ENCODE measurements around the gene LRFN4. TPM values are rescaled to one million over a fixed set of nuclear protein-coding genes. Genes with fewer than 3 reads are reported as not detected.
"Not testable (repeated sequence)": the region's sequence is repeated elsewhere in the genome, so short reads cannot be mapped to it uniquely, and the experiment has no call there.

The LRFN4 gene
- total RNA-seq, 1 experiment from 2014 or later: 56.7 TPM

- Histone ChIP-seq H3K36me3 (ENCODE audit: control insufficient read depth, insufficient read depth, low read length) (no peaks in the 10 kb centered on the region), H3K27me3 (ENCODE audit: control insufficient read depth, insufficient read depth, low read length) (no peaks in the 10 kb centered on the region), H3K9me3 (ENCODE audit: control insufficient read depth, insufficient read depth, low read depth, low read length) (no peaks in the 10 kb centered on the region), H3K4me3 (ENCODE audit: low read depth in 2 of 2, low read length in 2 of 2) (no peak overlapping the region), H3K4me1 (ENCODE audit: control insufficient read depth, insufficient read depth, low read length) (no peaks in the 10 kb centered on the region), H3K27ac (ENCODE audit: low read length) (no peak overlapping the region)
- no peak for TF ChIP-seq SIN3A (IDR thresholded peaks at IDR 0.05; ENCODE audit: borderline replicate concordance, insufficient read depth, low read depth, low read length)
- no peak for TF ChIP-seq TCF7L2 (IDR thresholded peaks at IDR 0.05; ENCODE audit: low read depth, low read length)
- TF ChIP-seq, protein P1, sequence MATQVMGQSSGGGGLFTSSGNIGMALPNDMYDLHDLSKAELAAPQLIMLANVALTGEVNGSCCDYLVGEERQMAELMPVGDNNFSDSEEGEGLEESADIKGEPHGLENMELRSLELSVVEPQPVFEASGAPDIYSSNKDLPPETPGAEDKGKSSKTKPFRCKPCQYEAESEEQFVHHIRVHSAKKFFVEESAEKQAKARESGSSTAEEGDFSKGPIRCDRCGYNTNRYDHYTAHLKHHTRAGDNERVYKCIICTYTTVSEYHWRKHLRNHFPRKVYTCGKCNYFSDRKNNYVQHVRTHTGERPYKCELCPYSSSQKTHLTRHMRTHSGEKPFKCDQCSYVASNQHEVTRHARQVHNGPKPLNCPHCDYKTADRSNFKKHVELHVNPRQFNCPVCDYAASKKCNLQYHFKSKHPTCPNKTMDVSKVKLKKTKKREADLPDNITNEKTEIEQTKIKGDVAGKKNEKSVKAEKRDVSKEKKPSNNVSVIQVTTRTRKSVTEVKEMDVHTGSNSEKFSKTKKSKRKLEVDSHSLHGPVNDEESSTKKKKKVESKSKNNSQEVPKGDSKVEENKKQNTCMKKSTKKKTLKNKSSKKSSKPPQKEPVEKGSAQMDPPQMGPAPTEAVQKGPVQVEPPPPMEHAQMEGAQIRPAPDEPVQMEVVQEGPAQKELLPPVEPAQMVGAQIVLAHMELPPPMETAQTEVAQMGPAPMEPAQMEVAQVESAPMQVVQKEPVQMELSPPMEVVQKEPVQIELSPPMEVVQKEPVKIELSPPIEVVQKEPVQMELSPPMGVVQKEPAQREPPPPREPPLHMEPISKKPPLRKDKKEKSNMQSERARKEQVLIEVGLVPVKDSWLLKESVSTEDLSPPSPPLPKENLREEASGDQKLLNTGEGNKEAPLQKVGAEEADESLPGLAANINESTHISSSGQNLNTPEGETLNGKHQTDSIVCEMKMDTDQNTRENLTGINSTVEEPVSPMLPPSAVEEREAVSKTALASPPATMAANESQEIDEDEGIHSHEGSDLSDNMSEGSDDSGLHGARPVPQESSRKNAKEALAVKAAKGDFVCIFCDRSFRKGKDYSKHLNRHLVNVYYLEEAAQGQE (IDR thresholded peaks at IDR 0.05; ENCODE audit: insufficient read depth in 1 of 2, low read depth in 2 of 2, low read length in 1 of 2): no peak
- TF ChIP-seq, protein P2, sequence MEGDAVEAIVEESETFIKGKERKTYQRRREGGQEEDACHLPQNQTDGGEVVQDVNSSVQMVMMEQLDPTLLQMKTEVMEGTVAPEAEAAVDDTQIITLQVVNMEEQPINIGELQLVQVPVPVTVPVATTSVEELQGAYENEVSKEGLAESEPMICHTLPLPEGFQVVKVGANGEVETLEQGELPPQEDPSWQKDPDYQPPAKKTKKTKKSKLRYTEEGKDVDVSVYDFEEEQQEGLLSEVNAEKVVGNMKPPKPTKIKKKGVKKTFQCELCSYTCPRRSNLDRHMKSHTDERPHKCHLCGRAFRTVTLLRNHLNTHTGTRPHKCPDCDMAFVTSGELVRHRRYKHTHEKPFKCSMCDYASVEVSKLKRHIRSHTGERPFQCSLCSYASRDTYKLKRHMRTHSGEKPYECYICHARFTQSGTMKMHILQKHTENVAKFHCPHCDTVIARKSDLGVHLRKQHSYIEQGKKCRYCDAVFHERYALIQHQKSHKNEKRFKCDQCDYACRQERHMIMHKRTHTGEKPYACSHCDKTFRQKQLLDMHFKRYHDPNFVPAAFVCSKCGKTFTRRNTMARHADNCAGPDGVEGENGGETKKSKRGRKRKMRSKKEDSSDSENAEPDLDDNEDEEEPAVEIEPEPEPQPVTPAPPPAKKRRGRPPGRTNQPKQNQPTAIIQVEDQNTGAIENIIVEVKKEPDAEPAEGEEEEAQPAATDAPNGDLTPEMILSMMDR (IDR thresholded peaks at IDR 0.05): no peak
- TF ChIP-seq POLR2AphosphoS5 (IDR thresholded peaks at IDR 0.05; ENCODE audit: low read depth, low read length): no peak
- intact Hi-C loops (cut with micrococcal nuclease; ENCODE audit: unreplicated experiment): no loop called here
- ChIA-PET POLR2A (no interaction called here), CTCF (interaction anchor here (0.6 kb wide), 1 partner anchor 32 kb away, joined by 10 read pairs; no protein-coding TSS in a partner anchor)
- BruUV-seq (replicated peaks): no TSS peak
- in situ Hi-C loops (cut with HindIII; ENCODE audit: low pct_unique_long_range_greater_than_20kb, low sequenced_read_pairs): no loop called here
- no peak for DNase-seq (ENCODE audit: low read depth, low spot score)
- no peak for ATAC-seq
These were observed 33.2 kb upstream of the LRFN4 start for GRCh38 chr11:66823700-66824099.

DNA sequence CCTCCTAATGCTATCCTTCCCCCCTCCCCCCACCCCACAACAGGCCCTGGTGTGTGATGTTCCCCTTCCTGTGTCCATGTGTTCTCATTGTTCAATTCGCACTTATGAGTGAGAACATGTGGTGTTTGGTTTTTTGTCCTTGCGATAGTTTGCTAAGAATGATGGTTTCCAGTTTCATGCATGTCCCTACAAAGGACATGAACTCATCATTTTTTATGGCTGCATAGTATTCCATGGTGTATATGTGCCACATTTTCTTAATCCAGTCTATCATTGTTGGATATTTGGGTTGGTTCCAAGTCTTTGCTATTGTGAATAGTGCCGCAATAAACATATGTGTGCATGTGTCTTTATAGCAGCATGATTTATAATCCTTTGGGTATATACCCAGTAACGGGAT lies 32.3 kb upstream of the LRFN4 start:
- H3K4me1 ChIP-seq (ENCODE audit: control insufficient read depth, insufficient read depth, low read length); H3K27ac ChIP-seq (ENCODE audit: low read length); H3K27me3 ChIP-seq (ENCODE audit: control insufficient read depth, insufficient read depth, low read length); BruUV-seq (replicated peaks); intact Hi-C loops (cut with micrococcal nuclease; ENCODE audit: unreplicated experiment); H3K9me3 ChIP-seq (ENCODE audit: control insufficient read depth, insufficient read depth, low read depth, low read length); in situ Hi-C loops (cut with HindIII; ENCODE audit: low pct_unique_long_range_greater_than_20kb, low sequenced_read_pairs); POLR2A ChIA-PET; H3K4me3 ChIP-seq (ENCODE audit: low read depth in 2 of 2, low read length in 2 of 2); ATAC-seq; CTCF ChIA-PET; H3K36me3 ChIP-seq (ENCODE audit: control insufficient read depth, insufficient read depth, low read length); DNase-seq (ENCODE audit: low read depth, low spot score): not testable (repeated sequence)

GRCh38 chr11:66834539-66834845 lies 22.4 kb upstream of the LRFN4 start:
- TF ChIP-seq POLR2AphosphoS5 (IDR thresholded peaks at IDR 0.05; ENCODE audit: low read depth, low read length): no peak; the same call in 1 of the 2 replicates
- TF ChIP-seq SIN3A (IDR thresholded peaks at IDR 0.05; ENCODE audit: borderline replicate concordance, insufficient read depth, low read depth, low read length): no peak
- TF ChIP-seq, protein P2 (IDR thresholded peaks at IDR 0.05): no peak; the same call in 1 of the 2 replicates
- no peak for TF ChIP-seq TCF7L2 (IDR thresholded peaks at IDR 0.05; ENCODE audit: low read depth, low read length)
- TF ChIP-seq, protein P1 (IDR thresholded peaks at IDR 0.05; ENCODE audit: insufficient read depth in 1 of 2, low read depth in 2 of 2, low read length in 1 of 2): no peak
- BruUV-seq (replicated peaks): no TSS peak
- Histone ChIP-seq H3K9me3 (ENCODE audit: control insufficient read depth, insufficient read depth, low read depth, low read length) (no peaks in the 10 kb centered on the region), H3K4me3 (ENCODE audit: low read depth in 2 of 2, low read length in 2 of 2) (no peak overlapping the region), H3K27ac (ENCODE audit: low read length) (no peak overlapping the region), H3K4me1 (ENCODE audit: control insufficient read depth, insufficient read depth, low read length) (no peaks in the 10 kb centered on the region), H3K27me3 (ENCODE audit: control insufficient read depth, insufficient read depth, low read length) (no peaks in the 10 kb centered on the region), H3K36me3 (ENCODE audit: control insufficient read depth, insufficient read depth, low read length) (no peaks in the 10 kb centered on the region)
- CTCF ChIA-PET: interaction anchor here (0.6 to 1.3 kb wide), 3 partner anchors 114 to 241 kb away, joined by 3 to 5 read pairs (median 3); no protein-coding TSS in a partner anchor
- no peak for DNase-seq (ENCODE audit: low read depth, low spot score)
- no peak; the same call in 1 of the 2 replicates for ATAC-seq
- in situ Hi-C loops (cut with HindIII; ENCODE audit: low pct_unique_long_range_greater_than_20kb, low sequenced_read_pairs) (no loop called here), intact Hi-C loops (cut with micrococcal nuclease; ENCODE audit: unreplicated experiment) (loop anchor here (1.0 kb wide), 1 partner anchor 140 kb away; no protein-coding TSS in a partner anchor)
- POLR2A ChIA-PET: no interaction called here
